Large intestine (tissue), 12 donors: ENCODE data around the gene ZAP70. TPM values are rescaled to one million over a fixed set of nuclear protein-coding genes. Genes with fewer than 3 reads are reported as not detected.
A peak's percentile ranks its signal among the peaks of the same experiment; 100 is the strongest.
"Not testable (repeated sequence)": the region's sequence is repeated elsewhere in the genome, so short reads cannot be mapped to it uniquely, and the experiment has no call there.

Experiments used
- DNase-seq, 2 donors: peaks; one replicate each; pipeline versions ENCODE4 v3.0.0 to v3.0.0-alpha.2; 2013
- H3K27ac ChIP-seq: one replicate; pipeline ENCODE4 v1.5.1; 2013; ENCODE audit warnings: low read length
- H3K27me3 ChIP-seq: 2 replicates; pipeline ENCODE4 v1.6.1; 2013; ENCODE audit warnings: low read length; ENCODE audit not compliant: control insufficient read depth, insufficient read depth
- H3K36me3 ChIP-seq: 2 replicates; pipeline ENCODE4 v1.6.1; 2013; ENCODE audit warnings: low read length; ENCODE audit not compliant: control insufficient read depth, insufficient read depth
- H3K4me1 ChIP-seq: one replicate; pipeline ENCODE4 v1.6.1; 2013; ENCODE audit warnings: low read length; ENCODE audit not compliant: control insufficient read depth, insufficient read depth
- H3K4me3 ChIP-seq: one replicate; pipeline ENCODE4 v1.5.1; 2013; ENCODE audit warnings: low read length
- H3K9me3 ChIP-seq: one replicate; pipeline ENCODE4 v1.6.1; 2013; ENCODE audit warnings: mild to moderate bottlenecking, low read depth, low read length, moderate library complexity; ENCODE audit not compliant: control insufficient read depth
- WGBS: methylation state at CpG from one replicate; pipeline ENCODE4 v1.1.5; 2013; ENCODE audit warnings: low lambda C conversion rate; ENCODE audit not compliant: insufficient coverage; 5-methylcytosine and 5-hydroxymethylcytosine counted together
- long read RNA-seq, 11 donors: transcript quantifications; one replicate each; lab custom pipeline, GENCODE V29; 2026
- polyA plus RNA-seq: library from polyadenylated mRNA; unstranded; fragments of 120-200 nt; gene quantifications from one replicate; pipeline ENCODE4 v1.2.1, GENCODE V29; 2013

ZAP70 gene
- 5.1 TPM for polyA plus RNA-seq
- long read RNA-seq, donor 1, result 0 reads
- long read RNA-seq, donor 2, partial matches to known transcripts, result 0 of 2 reads
- long read RNA-seq, donor 2, other reads (novel, unspliced or antisense), result 0 of 2 reads
- long read RNA-seq, donor 3, result 0 reads
- long read RNA-seq, donor 4, result 0 reads
- long read RNA-seq, donor 5, result 0 reads
- long read RNA-seq, donor 6, result 0 reads
- long read RNA-seq, donor 7, partial matches to known transcripts, result 0 of 1 reads
- long read RNA-seq, donor 7, other reads (novel, unspliced or antisense), result 0 of 1 reads
- long read RNA-seq, donor 8, result 0 reads
- long read RNA-seq, donor 9, result 0 reads
- long read RNA-seq, donor 10, partial matches to known transcripts, result 0 of 1 reads
- long read RNA-seq, donor 10, other reads (novel, unspliced or antisense), result 0 of 1 reads
- long read RNA-seq, donor 11, result 0 reads

DNA sequence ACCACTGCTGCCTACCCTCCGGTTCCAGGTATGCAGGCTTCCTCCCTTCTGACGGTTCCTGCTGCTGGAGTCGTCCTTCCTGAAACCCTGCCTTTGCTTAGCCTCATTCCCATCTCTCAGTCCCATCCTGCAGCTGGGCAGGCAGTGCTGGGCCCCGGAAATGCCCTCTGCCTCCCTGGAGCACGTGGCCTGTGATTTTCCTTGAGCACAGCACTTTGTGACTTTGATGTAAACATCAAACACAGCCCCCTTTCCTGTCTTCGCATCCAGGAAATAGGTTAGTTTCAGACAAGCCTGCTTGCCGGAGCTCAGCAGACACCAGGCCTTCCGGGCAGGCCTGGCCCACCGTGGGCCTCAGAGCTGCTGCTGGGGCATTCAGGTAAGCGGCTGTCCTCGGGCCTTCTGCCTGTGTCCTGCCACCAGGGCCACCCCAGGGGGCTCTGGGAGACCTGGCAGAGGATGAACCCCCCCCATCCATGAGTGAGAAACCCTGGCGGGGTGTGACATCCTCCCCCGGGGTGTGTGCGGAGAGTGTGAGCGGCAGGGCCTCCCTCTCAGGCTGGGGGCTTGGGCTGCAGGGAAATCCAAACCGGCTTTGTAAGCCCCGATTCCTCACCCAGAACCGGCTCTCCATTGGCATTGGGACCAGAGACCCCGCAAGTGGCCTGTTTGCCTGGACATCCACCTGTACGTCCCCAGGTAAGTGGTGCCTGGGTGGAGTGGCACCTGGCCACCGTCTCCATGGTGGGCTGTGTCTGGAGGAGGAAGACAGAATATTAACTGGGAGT is at the start of gene ZAP70:
TSS of gene ZAP70 (plus strand) at position 281 of the 788 bp plus-strand sequence. CDS start 10,461 bp downstream, outside the sequence.
- Histone ChIP-seq H3K4me3 (no peak within 1 kb of the TSS), H3K9me3 (no peaks in the 10 kb centered on the region), H3K4me1 (no peaks in the 10 kb centered on the region), H3K36me3 (no peaks in the 10 kb centered on the region), H3K27ac (no peak within 1 kb of the TSS), H3K27me3 (no peaks in the 10 kb centered on the region)
- no CpG with 5 or more reads among the region's 21 CpGs for WGBS
- DNase-seq, result peak in 1 of 2 donors; percentile 13

DNA sequence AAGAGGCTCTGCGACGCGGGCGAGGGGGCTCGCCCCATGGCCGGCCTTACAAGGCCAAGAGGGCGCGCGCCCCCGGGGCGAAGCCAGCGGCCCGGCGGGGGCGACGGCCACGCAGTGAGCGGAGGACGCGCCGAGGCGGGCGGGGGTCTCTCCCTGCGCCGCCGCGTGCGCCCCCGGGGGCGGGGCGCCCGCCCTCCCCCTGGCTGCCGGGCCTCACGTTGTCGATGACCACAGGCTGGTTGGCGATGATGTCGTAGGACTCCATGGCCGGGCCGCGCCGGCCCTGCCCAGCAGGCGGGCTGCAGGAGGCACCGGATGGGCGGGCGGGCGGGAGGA is 49.8 kb upstream of the ZAP70 start:
- Histone ChIP-seq H3K27ac (peak overlapping the region; percentile 83), H3K9me3 (no peaks in the 10 kb centered on the region), H3K36me3 (peaks cover 22% of the 10 kb centered on the region), H3K27me3 (no peaks in the 10 kb centered on the region), H3K4me1 (peaks cover 12% of the 10 kb centered on the region), H3K4me3 (peak overlapping the region; percentile 67)
- no CpG with 5 or more reads among the region's 46 CpGs for WGBS
- DNase-seq, result peak in 1 of 2 donors; percentile 85

DNA sequence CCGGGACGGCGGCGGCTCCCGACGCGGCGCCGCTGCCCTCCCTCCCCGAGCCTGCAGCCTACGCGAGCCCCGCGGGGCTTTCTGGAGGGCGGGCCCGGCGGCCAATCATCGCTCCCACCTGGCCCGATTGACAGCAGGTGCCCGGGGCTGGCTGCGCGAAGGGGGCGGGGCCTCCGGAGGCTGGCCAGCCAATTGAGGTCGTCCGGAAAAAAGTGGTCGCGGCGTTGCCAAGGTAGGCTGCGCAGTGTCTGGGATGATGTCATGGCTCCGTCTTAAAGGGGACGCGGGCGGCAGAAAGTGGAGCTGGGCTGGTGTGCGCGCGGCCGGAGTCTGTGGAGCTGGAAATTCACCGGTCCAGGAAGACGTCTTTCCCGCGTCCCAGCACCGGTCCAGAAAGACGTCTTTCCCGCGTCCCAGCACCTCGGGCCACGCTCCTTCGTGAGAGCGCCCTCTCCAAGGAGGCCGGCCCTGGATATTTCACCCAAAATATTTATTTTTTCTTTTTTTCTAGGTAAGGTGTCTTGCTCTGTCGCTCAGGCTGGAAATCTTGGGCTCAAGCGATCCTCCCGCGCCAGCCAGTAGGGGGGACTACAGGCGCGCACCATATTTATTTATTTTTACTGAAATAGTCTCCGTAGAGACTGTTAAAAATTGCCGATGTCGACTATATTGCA is 49.3 kb upstream of the ZAP70 start, which contains the start of gene ACTR1B:
TSS of gene ACTR1B (minus strand) at position 83 of the 674 bp plus-strand sequence. CDS start 154 bp downstream, outside the sequence.
- WGBS, result no CpG with 5 or more reads among the region's 60 CpGs
- H3K27me3 ChIP-seq, result no peaks in the 10 kb centered on the region

DNA sequence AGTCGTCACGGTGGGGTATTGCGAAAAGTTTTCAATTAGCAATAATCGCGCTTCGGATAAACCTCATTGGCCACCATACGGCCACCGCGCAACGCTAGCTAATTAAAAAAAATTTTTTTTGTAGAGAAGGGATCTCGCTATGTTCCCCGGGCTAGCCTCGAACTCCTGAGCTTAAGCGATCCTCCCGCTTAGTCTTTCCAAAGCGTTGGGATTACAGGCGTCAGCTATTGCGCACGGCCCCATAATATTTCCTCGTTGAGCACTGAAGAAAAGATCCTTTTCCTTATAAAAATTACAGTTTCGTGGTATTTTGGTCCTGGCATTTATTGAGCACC is 48.8 kb upstream of the ZAP70 start:
- 0% methylated on average over 1 of the region's 21 CpGs for WGBS
- DNase-seq, result no peak

More for the DNA sequence above, 49.3 kb upstream of the ZAP70 start, which contains the start of gene ACTR1B:
- Histone ChIP-seq H3K4me1 (peaks cover 12% of the 10 kb centered on the region), H3K27ac (peak within 1 kb of the TSS; percentile 88), H3K36me3 (peaks cover 17% of the 10 kb centered on the region), H3K9me3 (no peaks in the 10 kb centered on the region), H3K4me3 (peak within 1 kb of the TSS; percentile 77)
- peak; percentile 99 for DNase-seq

DNA sequence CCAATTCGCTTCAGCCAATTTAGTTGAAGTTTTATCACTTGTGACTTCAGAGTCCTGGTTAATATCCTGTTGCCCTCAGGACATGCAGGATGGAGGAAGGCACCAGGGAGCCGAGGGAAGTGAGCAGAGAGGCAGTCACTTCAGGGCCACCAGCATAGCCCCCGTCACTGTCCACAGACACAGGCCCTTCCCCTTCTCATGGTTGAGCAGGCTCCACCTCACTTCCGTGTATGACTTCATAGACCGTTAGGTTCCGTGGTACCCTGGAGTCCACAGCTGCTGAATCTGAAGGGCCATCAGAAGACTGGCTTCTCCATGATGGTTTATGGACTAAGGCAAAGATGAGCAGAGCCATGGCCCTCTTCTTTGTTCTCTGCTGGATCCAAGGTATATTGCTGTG is 43.9 kb upstream of the ZAP70 start, which contains the start of gene C2orf92:
TSS of gene C2orf92 (plus strand) at position 266 of the 400 bp plus-strand sequence. CDS start at position 342, 76 bp downstream.
- Histone ChIP-seq H3K27me3 (no peaks in the 10 kb centered on the region), H3K4me1 (no peaks in the 10 kb centered on the region), H3K9me3 (no peaks in the 10 kb centered on the region), H3K4me3 (no peak within 1 kb of the TSS), H3K36me3 (no peaks in the 10 kb centered on the region), H3K27ac (no peak within 1 kb of the TSS)
- no CpG with 5 or more reads among the region's 6 CpGs for WGBS
- no peak for DNase-seq

More for the DNA sequence above, 48.8 kb upstream of the ZAP70 start:
- H3K9me3 ChIP-seq, result no peaks in the 10 kb centered on the region
- H3K4me3 ChIP-seq, result peak overlapping the region; percentile 77
- peaks cover 12% of the 10 kb centered on the region for H3K4me1 ChIP-seq
- H3K27ac ChIP-seq, result peak overlapping the region; percentile 88
- H3K36me3 ChIP-seq, result peaks cover 12% of the 10 kb centered on the region
- no peaks in the 10 kb centered on the region for H3K27me3 ChIP-seq

DNA sequence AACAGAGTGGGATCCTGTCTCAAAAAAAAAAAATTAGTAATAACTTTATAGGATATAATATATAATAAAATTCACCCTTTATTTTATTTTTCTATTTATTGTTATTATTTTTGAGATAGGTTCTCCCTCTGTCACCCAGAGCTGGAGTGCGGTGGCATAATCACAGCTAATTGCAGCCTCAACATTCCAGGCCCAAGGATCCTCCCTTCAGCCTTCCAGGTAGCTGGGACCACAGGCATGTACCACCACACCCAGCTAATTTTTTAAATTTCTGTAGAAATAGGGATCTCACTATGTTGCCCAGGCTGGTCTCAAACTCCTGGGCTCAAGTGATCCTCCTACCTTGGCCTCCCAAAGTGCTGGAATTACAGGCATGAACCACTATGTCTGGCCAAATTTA is 42.9 kb upstream of the ZAP70 start:
- WGBS, result no CpG with 5 or more reads among the region's 1 CpG
- Histone ChIP-seq H3K27me3 (no peaks in the 10 kb centered on the region), H3K36me3 (no peaks in the 10 kb centered on the region), H3K4me3 (no peak overlapping the region), H3K9me3 (no peaks in the 10 kb centered on the region), H3K4me1 (no peaks in the 10 kb centered on the region), H3K27ac (no peak overlapping the region)
- DNase-seq, result no peak

DNA sequence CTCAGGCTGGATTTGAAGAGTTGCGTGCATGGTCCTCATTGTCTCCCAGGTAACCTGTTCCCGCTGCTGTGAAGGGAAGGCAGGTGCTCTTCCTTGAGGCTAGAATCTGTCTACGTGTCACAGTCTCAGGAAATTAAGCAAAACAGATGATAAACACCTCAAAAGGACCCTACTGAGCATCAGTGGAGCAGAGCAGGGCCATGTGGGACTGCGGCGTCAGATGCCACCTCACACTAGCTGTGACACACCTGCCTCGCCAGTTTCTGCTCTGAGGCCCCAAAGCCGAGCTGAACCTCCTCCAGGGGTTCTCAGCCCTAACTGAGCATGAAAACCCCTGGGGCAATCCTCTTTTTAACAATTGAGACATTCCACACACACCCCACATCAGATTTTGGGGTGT is 41.9 kb upstream of the ZAP70 start:
- Histone ChIP-seq H3K36me3 (no peaks in the 10 kb centered on the region), H3K27ac (no peak overlapping the region), H3K27me3 (no peaks in the 10 kb centered on the region), H3K4me3 (no peak overlapping the region), H3K4me1 (no peaks in the 10 kb centered on the region), H3K9me3 (no peaks in the 10 kb centered on the region)
- WGBS, result no CpG with 5 or more reads among the region's 7 CpGs
- no peak for DNase-seq

DNA sequence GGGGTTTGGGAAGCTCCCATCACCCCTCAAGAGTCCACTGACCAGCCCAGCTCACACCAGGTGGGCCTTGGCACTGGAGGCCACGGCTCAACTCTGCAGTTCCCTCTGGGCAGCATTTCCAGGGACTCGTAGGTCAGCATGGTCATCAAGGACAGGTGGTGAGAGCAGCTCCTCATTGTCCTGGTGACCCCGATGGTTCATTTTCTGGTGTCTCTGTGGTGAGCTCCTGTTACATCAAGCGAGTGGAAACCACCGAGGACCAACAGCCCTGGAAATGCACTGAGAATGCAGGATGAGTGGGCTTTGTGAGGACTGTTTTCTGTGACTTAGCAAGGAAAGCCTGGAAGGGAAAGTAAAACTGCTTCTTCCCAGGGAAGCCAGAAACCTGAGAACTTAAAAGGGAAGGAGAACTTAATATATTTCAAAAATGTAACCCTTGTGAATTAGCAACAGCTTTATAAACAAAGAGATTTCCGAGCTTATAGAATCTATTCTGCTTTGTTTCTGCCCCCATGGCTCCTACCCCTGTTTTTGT is 40.7 kb upstream of the ZAP70 start:
- H3K4me3 ChIP-seq, H3K27me3 ChIP-seq, DNase-seq, H3K27ac ChIP-seq, H3K4me1 ChIP-seq, H3K9me3 ChIP-seq, H3K36me3 ChIP-seq: not testable (repeated sequence)
- no CpG with 5 or more reads among the region's 6 CpGs for WGBS

DNA sequence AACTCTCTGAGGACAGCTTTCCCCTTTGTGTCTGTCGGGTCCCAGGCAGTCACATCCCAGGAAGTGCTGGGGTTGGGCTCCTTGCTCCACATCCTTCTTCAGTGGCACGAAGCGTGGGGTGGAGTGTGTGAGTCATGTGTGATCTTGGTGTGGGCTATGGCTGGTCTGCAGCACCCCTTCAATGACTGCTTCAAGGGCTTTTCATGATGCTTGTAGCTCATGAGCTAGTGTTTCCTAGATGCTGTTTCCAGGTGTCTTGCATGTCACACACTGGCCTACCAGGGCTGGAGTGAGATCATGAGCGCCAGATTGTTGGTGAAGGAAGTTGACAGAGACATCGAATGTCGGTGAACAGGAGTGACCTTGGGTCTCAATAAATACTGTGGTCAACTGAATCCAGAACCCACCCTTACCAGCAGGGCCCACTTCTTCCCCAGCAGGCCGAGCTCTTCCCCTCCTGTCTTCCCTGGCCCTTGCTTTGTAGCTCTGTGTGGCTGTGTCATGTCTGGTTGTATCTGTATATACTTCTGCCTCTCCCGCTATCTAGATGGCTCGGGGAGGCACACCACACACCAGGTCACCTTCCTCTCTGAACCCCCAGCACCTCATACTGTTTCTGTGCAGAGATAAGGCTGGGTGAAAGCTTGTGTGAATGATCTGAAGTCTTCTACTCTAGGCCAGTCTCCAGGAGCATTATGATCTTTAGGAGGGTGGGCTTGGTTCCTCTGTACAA is 40.0 kb upstream of the ZAP70 start:
- peak overlapping the region; percentile 14 for H3K27ac ChIP-seq
- no peak for DNase-seq
- no peak overlapping the region for H3K4me3 ChIP-seq
- H3K27me3 ChIP-seq, result no peaks in the 10 kb centered on the region
- H3K9me3 ChIP-seq, result no peaks in the 10 kb centered on the region
- H3K36me3 ChIP-seq, result no peaks in the 10 kb centered on the region
- H3K4me1 ChIP-seq, result no peaks in the 10 kb centered on the region
- WGBS, result no CpG with 5 or more reads among the region's 9 CpGs
